Gastroesophageal sphincter (tissue), 3 donors: ENCODE results near the gene PAGR1.

Experiments
- CTCF ChIP-seq, 4 experiments: fragments of 200-600 bp in 2 of 4; fragments of 450-650 bp in 2 of 4; sonication (generic) in 1 of 4; IDR thresholded peaks; one replicate each; pipeline ENCODE4 v1.5.1; 2017 to 2019; ENCODE audit warnings: antibody characterized with exemption in 4 of 4, mild to moderate bottlenecking in 2 of 4, moderate library complexity in 2 of 4
- POLR2AphosphoS5 ChIP-seq: sonication (generic); formaldehyde crosslinking; IDR thresholded peaks from one replicate; pipeline ENCODE4 v1.6.1; 2017; ENCODE audit warnings: antibody characterized with exemption

DNA sequence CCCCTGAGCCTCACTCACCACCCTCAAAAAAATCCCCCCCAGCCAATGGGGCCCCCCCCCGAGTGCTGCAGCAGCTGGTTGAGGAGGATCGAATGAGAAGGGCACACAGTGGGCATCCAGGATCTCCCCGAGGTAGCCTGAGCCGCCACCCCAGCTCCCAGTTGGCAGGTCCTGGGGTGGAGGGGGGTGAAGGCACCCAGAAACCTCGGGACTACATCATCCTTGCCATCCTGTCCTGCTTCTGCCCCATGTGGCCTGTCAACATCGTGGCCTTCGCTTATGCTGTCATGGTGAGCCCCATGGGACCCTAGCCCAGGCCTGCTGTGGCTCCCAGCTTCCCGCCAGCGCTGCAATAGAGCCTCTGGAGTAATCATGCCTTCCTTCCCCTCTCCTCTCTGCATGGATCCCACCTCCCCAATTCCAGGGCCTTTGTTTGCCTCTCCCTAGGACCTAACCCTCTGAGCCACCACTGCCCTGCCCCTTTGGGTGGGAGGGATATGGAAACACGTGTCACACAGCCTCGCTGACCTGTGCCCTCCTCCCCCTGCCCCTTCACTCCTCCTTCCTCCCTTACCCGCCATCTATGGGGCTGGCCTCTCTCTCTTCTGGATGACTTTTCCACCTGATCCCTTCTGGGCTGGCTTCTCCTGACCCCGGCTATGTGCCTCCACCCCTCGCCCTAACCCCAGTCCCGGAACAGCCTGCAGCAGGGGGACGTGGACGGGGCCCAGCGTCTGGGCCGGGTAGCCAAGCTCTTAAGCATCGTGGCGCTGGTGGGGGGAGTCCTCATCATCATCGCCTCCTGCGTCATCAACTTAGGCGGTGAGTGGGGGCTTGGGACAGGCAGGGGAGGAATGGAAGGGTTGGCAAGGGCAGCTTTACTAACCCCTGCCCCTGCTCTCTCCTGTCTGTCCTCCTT lies 2.0 kb upstream of the PAGR1 start:
- TF ChIP-seq POLR2AphosphoS5, result no peak
- TF ChIP-seq CTCF (IDR thresholded peaks at IDR 0.05), result no peak
